ENCODE measurements around the gene UNC13B.

UNC13B gene

DNA sequence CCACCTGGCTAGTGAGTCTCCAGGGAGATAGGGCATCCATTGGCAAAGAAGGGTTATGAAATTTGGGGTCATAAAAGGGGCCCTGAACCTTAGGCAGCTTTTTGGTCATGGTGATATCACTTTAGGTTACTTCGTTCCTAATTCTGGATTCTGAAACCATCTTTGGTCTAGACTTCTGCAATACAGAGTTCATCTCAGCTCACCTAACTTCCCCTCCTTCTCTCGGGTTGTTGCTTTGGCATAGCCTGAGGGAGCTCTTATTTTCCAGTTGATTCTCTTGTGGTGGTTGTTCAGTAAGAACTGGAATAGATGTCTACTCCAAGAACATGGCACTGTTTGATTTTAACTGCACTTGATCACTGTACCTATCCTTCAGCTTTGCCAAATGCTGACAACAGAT is 179.2 kb downstream of the UNC13B start:
- Histone ChIP-seq H2BK15ac (replicated peaks; ENCODE audit: low read depth) (no peak overlapping the region), H3K4me3 (ENCODE audit: low read length) (no peak overlapping the region), H3K9ac (ENCODE audit: low read length) (no peak overlapping the region), H2AK5ac (ENCODE audit: low read length) (no peak overlapping the region), H3K36me3 (ENCODE audit: control insufficient read depth, insufficient read depth, low read length) (no peaks in the 10 kb centered on the region), H4K8ac (ENCODE audit: low read depth, low read length) (no peak overlapping the region), H3K23ac (ENCODE audit: low read length) (no peak overlapping the region), H3K27me3 (ENCODE audit: insufficient read depth, low read length, poor library complexity) (no peaks in the 10 kb centered on the region), H3K4me1 (ENCODE audit: control insufficient read depth, low read depth, low read length) (peaks cover 7% of the 10 kb centered on the region), H2BK5ac (ENCODE audit: low read length) (no peak overlapping the region), H3K18ac (ENCODE audit: low read length) (no peak overlapping the region), H3K4ac (ENCODE audit: low read depth, low read length) (no peak overlapping the region), H3K79me1 (ENCODE audit: low read length) (no peaks in the 10 kb centered on the region), H2BK120ac (ENCODE audit: low read depth, low read length) (no peak overlapping the region), H3K4me2 (ENCODE audit: low read length) (no peak overlapping the region), H3K79me2 (ENCODE audit: control insufficient read depth, insufficient read depth, low read length) (no peaks in the 10 kb centered on the region), H3K27ac (ENCODE audit: low read depth, low read length) (no peak overlapping the region), H4K5ac (ENCODE audit: low read length) (no peak overlapping the region), H3K56ac (ENCODE audit: low read length) (no peak overlapping the region)
- DNase-seq = no peak
- WGBS (ENCODE audit: extremely low coverage, insufficient coverage, low lambda C conversion rate) = no CpG with 5 or more reads among the region's 2 CpGs

DNA sequence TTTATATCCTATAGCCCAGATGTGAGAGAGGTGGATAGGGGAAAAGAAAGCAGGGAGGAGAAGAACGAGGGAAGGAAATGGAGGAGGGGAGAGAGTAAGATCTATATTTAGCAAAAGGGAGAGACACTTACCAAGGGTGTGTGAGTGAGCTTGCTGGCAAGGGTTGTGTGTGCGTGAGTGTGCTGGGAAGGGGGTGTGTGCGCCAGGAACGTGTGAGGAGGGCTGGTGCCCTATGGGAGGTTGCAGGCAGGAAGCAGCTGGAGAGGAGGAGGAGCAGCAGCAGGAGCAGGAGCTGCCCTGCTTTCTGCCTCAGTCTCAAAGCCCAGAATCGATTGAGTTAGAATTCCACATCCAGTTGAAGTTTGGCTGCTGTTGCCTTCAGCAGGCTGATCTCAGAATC is 179.8 kb downstream of the UNC13B start:
- peaks cover 7% of the 10 kb centered on the region for H3K4me1 ChIP-seq (ENCODE audit: control insufficient read depth, low read depth, low read length)
- no peak overlapping the region for H4K8ac ChIP-seq (ENCODE audit: low read depth, low read length)
- no peak overlapping the region for H2AK5ac ChIP-seq (ENCODE audit: low read length)
- WGBS (ENCODE audit: extremely low coverage, insufficient coverage, low lambda C conversion rate) = no CpG with 5 or more reads among the region's 5 CpGs
- H3K27ac ChIP-seq (ENCODE audit: low read depth, low read length) = no peak overlapping the region
- no peak overlapping the region for H2BK15ac ChIP-seq (replicated peaks; ENCODE audit: low read depth)
- no peak overlapping the region for H2BK120ac ChIP-seq (ENCODE audit: low read depth, low read length)
- H3K18ac ChIP-seq (ENCODE audit: low read length) = no peak overlapping the region
- no peak overlapping the region for H3K4me3 ChIP-seq (ENCODE audit: low read length)
- H3K4ac ChIP-seq (ENCODE audit: low read depth, low read length) = no peak overlapping the region
- H3K4me2 ChIP-seq (ENCODE audit: low read length) = no peak overlapping the region
- no peaks in the 10 kb centered on the region for H3K79me2 ChIP-seq (ENCODE audit: control insufficient read depth, insufficient read depth, low read length)
- DNase-seq = peak; percentile 37
- no peak overlapping the region for H3K9ac ChIP-seq (ENCODE audit: low read length)
- no peaks in the 10 kb centered on the region for H3K27me3 ChIP-seq (ENCODE audit: insufficient read depth, low read length, poor library complexity)
- H3K23ac ChIP-seq (ENCODE audit: low read length) = no peak overlapping the region
- H3K79me1 ChIP-seq (ENCODE audit: low read length) = no peaks in the 10 kb centered on the region
- no peak overlapping the region for H4K5ac ChIP-seq (ENCODE audit: low read length)
- H3K36me3 ChIP-seq (ENCODE audit: control insufficient read depth, insufficient read depth, low read length) = no peaks in the 10 kb centered on the region
- H2BK5ac ChIP-seq (ENCODE audit: low read length) = no peak overlapping the region
- peak overlapping the region; percentile 18 for H3K56ac ChIP-seq (ENCODE audit: low read length)

DNA sequence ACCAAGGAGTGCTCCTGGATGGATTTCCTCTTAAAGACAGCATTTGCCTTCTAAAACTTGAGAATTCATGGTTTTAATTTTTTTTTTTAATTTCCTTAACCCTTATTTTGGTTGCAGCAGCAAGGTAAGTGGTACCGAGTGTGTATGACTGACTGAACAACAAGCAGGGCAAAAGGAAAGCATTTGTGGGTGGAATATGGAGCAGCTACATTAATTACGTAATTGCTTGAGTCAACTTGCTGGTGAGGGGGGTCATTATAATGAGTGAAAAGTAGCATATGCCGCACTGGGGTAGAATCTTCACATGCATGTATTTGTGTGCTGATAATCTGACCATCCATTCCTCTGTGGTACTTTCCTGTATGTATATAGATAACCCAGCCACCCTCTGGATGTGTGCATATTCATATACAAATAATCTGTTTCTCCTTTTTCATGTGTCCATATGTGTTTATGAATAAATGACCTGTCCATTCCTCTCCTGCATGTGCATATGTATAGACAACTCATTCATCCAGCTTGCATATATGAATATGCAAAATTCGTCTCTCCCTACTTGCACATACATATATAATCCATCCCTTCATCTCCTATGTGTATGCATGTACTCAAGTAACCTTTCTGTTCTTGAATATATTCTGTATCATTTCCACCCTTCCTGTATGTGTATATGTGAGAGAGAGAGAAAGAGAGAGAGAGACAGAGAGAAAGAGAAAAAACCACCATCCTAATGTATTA is 180.6 kb downstream of the UNC13B start:
- Histone ChIP-seq H3K4me2 (ENCODE audit: low read length) (no peak overlapping the region), H2AK5ac (ENCODE audit: low read length) (no peak overlapping the region), H3K4me3 (ENCODE audit: low read length) (no peak overlapping the region), H3K4ac (ENCODE audit: low read depth, low read length) (no peak overlapping the region), H3K18ac (ENCODE audit: low read length) (no peak overlapping the region), H2BK15ac (replicated peaks; ENCODE audit: low read depth) (no peak overlapping the region), H2BK5ac (ENCODE audit: low read length) (no peak overlapping the region), H4K8ac (ENCODE audit: low read depth, low read length) (no peak overlapping the region), H3K56ac (ENCODE audit: low read length) (peak overlapping the region; percentile 18), H3K4me1 (ENCODE audit: control insufficient read depth, low read depth, low read length) (peaks cover 7% of the 10 kb centered on the region), H4K5ac (ENCODE audit: low read length) (no peak overlapping the region), H3K9ac (ENCODE audit: low read length) (peak overlapping the region; percentile 18), H3K36me3 (ENCODE audit: control insufficient read depth, insufficient read depth, low read length) (no peaks in the 10 kb centered on the region), H3K27ac (ENCODE audit: low read depth, low read length) (no peak overlapping the region), H3K27me3 (ENCODE audit: insufficient read depth, low read length, poor library complexity) (no peaks in the 10 kb centered on the region), H3K79me2 (ENCODE audit: control insufficient read depth, insufficient read depth, low read length) (no peaks in the 10 kb centered on the region), H3K79me1 (ENCODE audit: low read length) (no peaks in the 10 kb centered on the region), H2BK120ac (ENCODE audit: low read depth, low read length) (no peak overlapping the region), H3K23ac (ENCODE audit: low read length) (no peak overlapping the region)
- WGBS (ENCODE audit: extremely low coverage, insufficient coverage, low lambda C conversion rate) = no CpG with 5 or more reads among the region's 4 CpGs
- DNase-seq = no peak

DNA sequence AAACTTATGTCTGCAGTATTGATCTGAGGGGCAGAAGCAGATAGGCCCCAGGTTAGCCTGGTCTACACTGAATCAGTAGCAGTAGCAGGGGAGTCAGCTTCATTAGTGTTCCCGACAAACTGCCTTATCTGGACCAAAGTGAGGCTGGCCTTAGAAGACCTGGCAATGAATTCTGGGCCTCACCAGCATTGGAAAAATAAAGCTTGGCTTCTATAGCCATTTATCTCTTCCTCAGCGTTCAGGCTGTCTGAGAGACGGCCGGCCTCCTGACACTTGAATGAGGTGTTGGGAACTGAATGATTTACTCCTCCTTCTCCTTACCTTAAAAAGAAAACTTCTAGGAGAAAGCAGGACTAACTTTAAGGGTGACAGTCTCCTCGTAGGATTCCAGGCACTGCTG is 186.3 kb downstream of the UNC13B start:
- H3K23ac ChIP-seq (ENCODE audit: low read length) = no peak overlapping the region
- H2BK15ac ChIP-seq (replicated peaks; ENCODE audit: low read depth) = no peak overlapping the region
- no peak overlapping the region for H3K9ac ChIP-seq (ENCODE audit: low read length)
- no peak overlapping the region for H3K4me2 ChIP-seq (ENCODE audit: low read length)
- no CpG with 5 or more reads among the region's 5 CpGs for WGBS (ENCODE audit: extremely low coverage, insufficient coverage, low lambda C conversion rate)
- no peak overlapping the region for H2BK5ac ChIP-seq (ENCODE audit: low read length)
- H4K8ac ChIP-seq (ENCODE audit: low read depth, low read length) = no peak overlapping the region
- no peak overlapping the region for H3K18ac ChIP-seq (ENCODE audit: low read length)
- no peak overlapping the region for H4K5ac ChIP-seq (ENCODE audit: low read length)
- H2AK5ac ChIP-seq (ENCODE audit: low read length) = no peak overlapping the region
- H3K4me3 ChIP-seq (ENCODE audit: low read length) = no peak overlapping the region
- no peak overlapping the region for H2BK120ac ChIP-seq (ENCODE audit: low read depth, low read length)
- H3K56ac ChIP-seq (ENCODE audit: low read length) = no peak overlapping the region
- no peaks in the 10 kb centered on the region for H3K27me3 ChIP-seq (ENCODE audit: insufficient read depth, low read length, poor library complexity)
- no peaks in the 10 kb centered on the region for H3K4me1 ChIP-seq (ENCODE audit: control insufficient read depth, low read depth, low read length)
- no peaks in the 10 kb centered on the region for H3K79me1 ChIP-seq (ENCODE audit: low read length)
- H3K36me3 ChIP-seq (ENCODE audit: control insufficient read depth, insufficient read depth, low read length) = no peaks in the 10 kb centered on the region
- H3K79me2 ChIP-seq (ENCODE audit: control insufficient read depth, insufficient read depth, low read length) = no peaks in the 10 kb centered on the region
- no peak overlapping the region for H3K27ac ChIP-seq (ENCODE audit: low read depth, low read length)
- DNase-seq = no peak
- no peak overlapping the region for H3K4ac ChIP-seq (ENCODE audit: low read depth, low read length)

DNA sequence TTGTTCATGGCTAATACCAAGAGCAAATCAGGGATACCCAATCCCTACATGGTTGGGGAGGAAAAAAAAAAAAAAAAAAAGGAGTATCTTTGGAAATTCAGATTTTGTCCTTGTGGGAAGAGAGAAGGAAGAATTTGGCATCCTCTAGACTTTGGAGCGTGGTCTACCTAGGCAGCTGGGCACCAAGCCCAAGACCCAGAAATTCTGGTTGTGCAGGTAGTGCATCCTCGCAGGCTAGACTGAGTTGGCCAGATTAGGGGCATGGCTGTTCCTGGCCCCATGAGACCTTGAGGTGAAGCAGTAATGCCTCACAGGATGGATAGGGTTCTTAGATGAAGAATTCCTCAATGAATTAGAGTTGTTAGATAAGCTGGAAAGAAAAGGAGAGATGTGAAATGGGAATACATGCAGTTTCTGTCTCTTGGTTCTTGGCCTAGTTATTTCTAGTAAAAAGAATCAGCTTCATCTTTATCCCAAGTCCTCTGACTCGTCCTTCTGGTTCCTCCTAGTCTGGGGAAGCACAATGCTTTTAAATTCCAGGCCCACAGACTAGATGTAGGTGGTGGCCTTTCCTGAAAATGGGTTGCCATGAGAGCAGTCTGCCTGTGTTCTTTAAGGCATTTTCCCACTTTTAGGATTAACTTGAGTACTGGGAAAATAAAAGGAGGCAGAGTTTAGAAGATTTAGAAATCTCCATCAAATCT is 187.6 kb downstream of the UNC13B start:
- H3K23ac ChIP-seq (ENCODE audit: low read length) = no peak overlapping the region
- H3K79me2 ChIP-seq (ENCODE audit: control insufficient read depth, insufficient read depth, low read length) = no peaks in the 10 kb centered on the region
- H3K4me2 ChIP-seq (ENCODE audit: low read length) = no peak overlapping the region
- H3K79me1 ChIP-seq (ENCODE audit: low read length) = no peaks in the 10 kb centered on the region
- no peak overlapping the region for H2BK5ac ChIP-seq (ENCODE audit: low read length)
- no peak overlapping the region for H3K4me3 ChIP-seq (ENCODE audit: low read length)
- H3K56ac ChIP-seq (ENCODE audit: low read length) = no peak overlapping the region
- H3K18ac ChIP-seq (ENCODE audit: low read length) = no peak overlapping the region
- WGBS (ENCODE audit: extremely low coverage, insufficient coverage, low lambda C conversion rate) = no CpG with 5 or more reads among the region's 3 CpGs
- H3K36me3 ChIP-seq (ENCODE audit: control insufficient read depth, insufficient read depth, low read length) = no peaks in the 10 kb centered on the region
- no peaks in the 10 kb centered on the region for H3K27me3 ChIP-seq (ENCODE audit: insufficient read depth, low read length, poor library complexity)
- no peak overlapping the region for H2AK5ac ChIP-seq (ENCODE audit: low read length)
- no peak overlapping the region for H4K8ac ChIP-seq (ENCODE audit: low read depth, low read length)
- DNase-seq = no peak
- H2BK15ac ChIP-seq (replicated peaks; ENCODE audit: low read depth) = no peak overlapping the region
- H3K4ac ChIP-seq (ENCODE audit: low read depth, low read length) = no peak overlapping the region
- no peak overlapping the region for H3K27ac ChIP-seq (ENCODE audit: low read depth, low read length)
- H2BK120ac ChIP-seq (ENCODE audit: low read depth, low read length) = no peak overlapping the region
- no peak overlapping the region for H3K9ac ChIP-seq (ENCODE audit: low read length)
- H3K4me1 ChIP-seq (ENCODE audit: control insufficient read depth, low read depth, low read length) = no peaks in the 10 kb centered on the region
- no peak overlapping the region for H4K5ac ChIP-seq (ENCODE audit: low read length)

Measured in mesendoderm (in vitro differentiated cells).